NCI-H1417 treated with DMSO at 0.1 percent for 48 hours (cell line): Measurements from ENCODE around the gene NYAP2.

ENCODE experiments used
- DNase-seq: peaks from one replicate; lab custom pipeline; 2025; lab: John Stamatoyannopoulos, UW

Gene NYAP2

DNA sequence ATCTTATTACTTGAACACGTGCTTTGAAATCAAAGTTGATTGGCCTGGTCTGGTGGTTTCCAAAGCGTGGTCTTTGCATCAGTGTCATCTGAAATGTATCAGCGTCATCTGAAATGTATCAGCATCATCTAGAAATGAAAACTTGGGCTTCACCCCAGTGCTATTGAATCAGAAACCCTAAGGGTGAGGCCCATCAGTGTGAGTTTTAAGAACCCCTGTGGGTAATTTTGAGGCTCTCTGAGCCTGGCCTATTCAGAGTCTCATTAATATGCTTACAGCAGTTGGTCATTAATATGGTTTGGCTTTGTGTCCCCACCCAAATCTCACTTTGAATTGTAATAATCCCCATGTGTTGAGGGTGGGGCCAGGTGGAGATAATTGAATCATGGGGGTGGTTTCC lies 85.2 kb downstream of the NYAP2 start:
- DNase-seq = no peak

GRCh38 chr2:225486236-225486635 lies 86.7 kb downstream of the NYAP2 start:
- DNase-seq = no peak

- no peak for DNase-seq
Observed at GRCh38 chr2:225487878-225488416, 88.4 kb downstream of the NYAP2 start.

GRCh38 chr2:225488743-225489142 lies 89.2 kb downstream of the NYAP2 start:
- no peak for DNase-seq

DNA sequence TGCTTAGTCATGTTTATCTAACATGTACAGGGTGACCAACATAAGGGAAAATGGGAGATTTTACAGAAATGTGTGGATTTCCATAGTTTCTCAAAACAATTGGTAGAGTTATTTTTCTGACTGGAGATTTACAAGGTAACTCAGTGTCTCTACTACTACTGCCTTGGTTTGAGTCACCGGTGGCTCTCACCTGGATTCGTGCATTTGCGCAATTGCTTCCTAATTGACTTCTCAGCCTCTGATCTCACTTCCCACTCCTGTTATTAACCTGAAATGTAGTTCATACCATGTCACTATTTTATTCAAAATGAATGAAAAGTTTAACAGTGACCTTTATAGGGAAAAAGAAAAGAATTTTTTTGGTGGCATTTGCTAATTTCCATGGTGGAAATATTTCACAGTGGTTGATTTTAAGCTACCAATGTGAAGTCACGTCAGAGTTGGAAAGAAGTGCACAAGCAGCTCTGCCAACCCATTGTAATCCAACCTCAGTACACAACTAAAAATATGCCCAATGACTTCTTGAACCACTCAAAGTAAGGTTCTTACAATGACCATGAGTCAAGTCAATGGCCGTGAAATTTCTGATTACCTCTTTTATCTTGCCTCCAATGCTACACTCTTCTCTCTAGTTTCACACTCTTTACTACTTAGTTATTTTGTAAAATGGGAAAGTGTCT lies 94.0 kb downstream of the NYAP2 start:
- DNase-seq = no peak

DNA sequence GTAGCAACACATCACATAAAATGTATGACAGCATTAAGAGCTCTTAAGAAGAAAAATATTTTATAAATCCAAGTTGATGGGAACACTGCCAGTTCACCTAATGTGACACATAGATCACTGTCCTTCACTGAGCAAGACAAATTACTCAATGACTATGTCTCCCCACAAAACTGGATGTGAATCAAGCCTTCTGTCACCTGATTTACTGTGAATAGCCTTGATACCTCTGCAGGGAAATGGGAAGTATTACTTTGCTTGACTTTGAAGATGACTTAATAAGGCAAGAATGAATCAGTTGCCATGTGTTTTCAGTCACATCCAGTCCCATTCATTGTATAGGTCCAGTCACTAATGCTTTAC lies 94.6 kb downstream of the NYAP2 start:
- DNase-seq = no peak

- DNase-seq = no peak
Observed at GRCh38 chr2:225495706-225496105, 96.2 kb downstream of the NYAP2 start.

GRCh38 chr2:225496568-225496967 lies 97.1 kb downstream of the NYAP2 start:
- no peak for DNase-seq

DNA sequence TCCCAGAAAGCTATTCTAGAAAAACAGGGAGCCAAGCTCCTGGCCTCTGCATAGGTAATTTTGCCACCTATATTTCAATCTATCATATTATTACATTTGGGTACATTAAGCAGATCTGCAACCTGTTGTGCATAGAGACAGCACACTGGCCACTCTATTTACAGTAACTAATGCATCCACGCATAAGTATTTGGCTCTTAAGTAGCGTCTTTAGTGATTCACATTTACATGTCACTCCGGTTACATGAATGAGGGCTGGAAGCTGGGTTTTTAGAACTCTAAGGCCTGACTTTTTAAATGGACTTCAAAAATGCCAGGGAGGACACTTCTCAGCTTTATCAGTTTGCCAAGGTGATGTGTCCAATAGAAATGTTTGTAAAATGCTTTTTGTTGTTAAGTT lies 97.7 kb downstream of the NYAP2 start:
- no peak for DNase-seq

GRCh38 chr2:225501022-225501421 lies 101.5 kb downstream of the NYAP2 start:
- DNase-seq = no peak

- no peak for DNase-seq
Observed at GRCh38 chr2:225502971-225503370, 103.5 kb downstream of the NYAP2 start.

DNA sequence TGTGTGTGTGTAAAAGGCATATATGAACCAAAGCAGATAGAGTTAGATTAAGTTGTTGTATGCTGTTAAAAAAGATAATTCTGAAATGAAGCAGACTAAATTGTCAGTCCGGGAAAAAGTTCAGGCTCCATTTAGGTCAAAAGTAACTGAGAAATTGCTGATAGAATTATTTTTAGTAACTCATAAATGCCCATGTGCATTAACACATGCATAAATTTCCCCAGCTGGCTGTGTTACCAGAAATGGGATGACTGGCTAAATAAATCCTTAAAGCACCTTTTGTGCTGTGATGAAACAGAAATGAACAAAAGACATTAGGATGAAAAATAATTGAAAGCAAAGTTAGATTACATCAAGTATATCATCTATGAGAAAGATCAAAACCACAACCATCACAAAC lies 111.3 kb downstream of the NYAP2 start:
- DNase-seq = no peak

DNA sequence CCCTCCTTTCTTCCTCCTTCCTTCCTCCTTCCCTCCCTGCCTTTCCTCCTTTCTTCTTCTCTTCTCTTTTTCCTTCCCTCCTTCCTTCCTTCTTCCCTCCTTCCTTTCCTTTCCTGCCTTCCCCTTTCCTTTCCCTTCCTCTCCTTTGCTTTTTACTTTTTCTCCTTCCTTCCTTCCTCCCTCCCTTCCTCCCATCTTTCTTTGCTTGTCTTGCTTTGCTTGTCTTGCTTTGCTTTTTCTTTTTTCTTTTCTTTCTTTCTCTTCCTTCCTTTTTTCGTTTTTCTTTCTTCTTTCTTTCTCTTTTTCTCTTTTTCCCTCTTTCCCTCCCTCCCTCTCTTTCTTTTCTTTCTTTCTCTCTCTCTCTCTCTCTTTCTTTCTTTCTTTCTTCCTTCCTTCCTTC lies 113.0 kb downstream of the NYAP2 start:
- no peak for DNase-seq

DNA sequence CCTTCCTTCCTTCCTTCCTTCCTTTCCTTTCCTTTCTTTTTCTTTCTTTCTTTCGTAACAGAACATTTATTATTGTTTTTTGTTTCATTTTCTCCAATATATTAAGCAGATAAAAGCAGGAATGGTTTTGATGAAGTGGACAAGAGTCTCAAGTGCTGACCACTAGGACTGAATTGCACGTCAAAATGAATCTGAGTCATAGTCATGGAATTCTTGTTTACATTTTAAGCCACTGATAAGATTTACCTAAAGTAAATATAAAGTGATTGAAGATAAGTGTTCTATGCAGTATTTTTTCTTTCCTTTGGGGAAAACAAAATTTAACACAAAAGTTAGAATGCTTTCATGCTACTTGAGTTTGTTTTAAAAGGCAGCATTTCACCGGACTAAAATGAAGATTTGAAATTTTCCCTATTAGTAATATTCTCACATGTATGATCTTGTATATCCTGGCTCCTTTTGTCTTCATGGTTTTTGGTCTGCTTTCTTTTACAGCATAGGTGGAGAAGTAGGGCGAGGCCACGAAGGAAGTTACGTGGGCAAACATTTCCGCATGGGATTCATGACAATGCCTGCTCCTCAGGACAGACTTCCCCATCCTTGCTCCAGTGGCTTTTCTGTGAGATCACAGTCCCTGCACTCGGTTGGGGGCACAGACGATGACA lies 113.5 kb downstream of the NYAP2 start:
- no peak for DNase-seq

- no peak for DNase-seq
Observed at GRCh38 chr2:225515033-225515432, 115.5 kb downstream of the NYAP2 start.

DNA sequence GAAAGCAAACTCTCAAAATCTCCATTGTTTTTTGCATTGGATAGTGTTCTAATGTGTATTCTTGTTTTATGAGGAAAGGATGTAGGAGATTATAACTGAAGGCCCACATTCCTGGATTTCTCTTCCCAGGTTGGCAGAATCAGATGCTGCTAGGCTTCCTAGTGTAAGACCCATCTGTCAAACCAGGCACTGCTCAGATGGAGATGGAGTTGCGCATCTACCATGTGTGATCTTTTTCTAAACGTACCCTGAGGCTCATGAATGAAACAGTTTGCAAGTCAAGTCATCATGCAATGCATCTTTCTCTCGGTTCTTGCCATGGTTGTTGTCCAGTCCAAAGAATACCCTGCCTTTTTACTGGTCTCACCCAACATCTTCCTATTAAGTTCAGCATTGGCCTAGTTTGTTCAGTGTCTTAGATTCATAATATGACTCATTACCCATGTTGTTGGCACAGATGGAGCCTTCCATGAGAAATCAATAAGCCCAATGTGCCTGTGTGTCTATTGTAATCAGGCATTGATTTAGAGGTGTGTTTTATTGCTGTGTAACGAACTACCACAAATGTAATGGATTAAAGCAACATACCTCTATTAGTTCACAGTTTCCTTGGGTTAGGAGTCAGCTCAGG lies 127.4 kb downstream of the NYAP2 start:
- no peak for DNase-seq

DNA sequence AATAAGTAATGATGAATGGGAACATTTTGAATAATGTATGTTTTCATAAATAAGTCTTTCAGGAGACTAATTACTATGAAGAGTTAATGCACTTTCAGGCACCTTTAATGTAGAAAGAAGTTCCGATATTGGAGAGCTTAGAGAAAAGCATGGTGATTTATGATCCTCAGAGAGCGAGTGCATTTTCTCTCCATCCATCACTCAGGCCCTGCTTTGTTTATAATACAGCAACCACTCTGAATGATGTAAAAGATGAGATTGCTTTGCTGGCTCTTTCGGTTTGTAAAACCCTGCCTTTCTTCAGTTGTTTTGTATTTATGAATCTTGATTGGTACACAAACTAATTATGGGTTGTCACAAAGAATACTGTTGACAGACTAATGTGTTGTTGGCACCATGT lies 132.0 kb downstream of the NYAP2 start:
- peak; percentile 83 for DNase-seq

DNA sequence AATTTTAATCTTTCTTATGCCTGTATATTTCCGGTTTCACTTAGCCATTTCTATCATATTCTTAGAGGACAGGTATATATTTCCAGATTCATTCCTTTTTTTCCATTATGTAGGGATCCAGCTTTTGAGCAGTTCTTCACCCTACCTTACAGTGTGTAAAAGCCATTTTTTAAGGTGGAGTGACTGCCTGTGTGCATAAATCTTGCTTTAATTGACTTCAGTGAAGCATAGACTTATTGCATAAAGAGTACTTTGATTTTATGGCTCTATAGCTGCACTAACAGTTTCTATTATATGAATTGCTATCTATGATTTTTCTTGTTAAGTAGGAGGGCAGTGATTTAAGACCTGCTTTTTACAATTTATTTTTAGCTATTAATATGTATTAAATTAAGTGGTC lies 132.6 kb downstream of the NYAP2 start:
- DNase-seq = peak; percentile 43

GRCh38 chr2:225534037-225534436 lies 134.5 kb downstream of the NYAP2 start:
- DNase-seq = no peak

DNA sequence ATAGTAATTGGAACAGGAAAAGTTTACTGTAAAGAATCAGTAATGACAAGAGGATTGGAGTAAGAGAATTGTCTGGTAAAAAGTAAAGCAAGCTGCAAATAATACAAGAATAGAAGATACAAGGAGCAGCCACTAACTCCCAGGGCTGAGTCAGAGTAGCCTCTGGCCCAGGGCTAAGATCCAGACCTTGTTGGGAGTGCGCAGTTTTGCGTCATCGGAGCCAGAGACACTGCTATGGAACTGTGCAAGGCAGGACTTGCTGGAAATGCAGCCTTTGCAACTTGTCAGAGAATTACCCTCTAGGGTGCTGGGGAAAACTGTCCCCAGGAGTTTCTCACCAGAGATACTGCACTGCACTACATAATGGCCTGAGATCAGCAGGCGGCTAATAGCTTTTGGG lies 135.2 kb downstream of the NYAP2 start:
- no peak for DNase-seq

GRCh38 chr2:225536036-225536435 lies 136.5 kb downstream of the NYAP2 start:
- no peak for DNase-seq

DNA sequence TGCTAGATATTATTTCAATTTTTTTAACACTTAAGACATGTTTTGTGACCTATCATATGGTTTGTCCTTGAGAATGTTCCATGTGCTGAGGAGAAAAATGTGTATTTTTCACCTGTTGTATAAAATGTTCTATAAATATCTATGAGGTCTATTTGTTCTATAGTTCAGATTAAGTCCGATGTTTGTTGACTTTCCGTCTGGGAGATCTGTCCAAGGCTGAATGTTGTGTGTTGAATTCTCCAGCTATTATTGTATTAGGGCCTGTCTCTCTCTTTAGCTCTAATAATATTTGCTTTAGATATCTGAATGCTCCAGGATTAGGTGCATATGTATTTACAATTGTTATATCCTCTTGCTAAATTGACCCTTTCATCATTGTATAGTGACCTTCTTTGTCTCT lies 144.1 kb downstream of the NYAP2 start:
- no peak for DNase-seq

DNA sequence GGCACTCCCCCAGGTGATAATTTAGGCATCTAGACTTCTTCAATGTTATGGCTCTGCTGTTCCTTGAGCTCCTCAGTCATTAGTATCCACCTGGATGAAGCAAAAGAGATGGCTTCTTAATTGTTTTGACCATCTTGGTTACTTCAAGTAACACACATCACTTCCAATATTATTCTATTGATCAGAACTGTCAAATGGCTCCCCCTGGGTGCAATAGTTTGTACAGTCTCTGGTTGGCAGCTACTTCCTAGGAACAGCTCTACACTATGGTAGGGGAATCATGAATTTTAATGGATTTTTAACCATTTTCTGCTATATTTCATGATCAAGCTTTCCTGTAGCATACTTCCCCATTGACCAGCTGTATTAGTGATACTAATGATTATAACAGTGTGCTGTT lies 157.0 kb downstream of the NYAP2 start:
- DNase-seq = no peak
